GM10266 (cell line): Measurements from ENCODE around the gene OR2T2.
"Not testable (repeated sequence)": the region's sequence is repeated elsewhere in the genome, so short reads cannot be mapped to it uniquely, and the experiment has no call there.

Experiments used
- DNase-seq: peaks from one replicate; pipeline ENCODE4 v3.0.0; 2012; ENCODE audit errors: extremely low spot score

OR2T2 gene

GRCh38 chr1:248496661-248497060 is 51.2 kb downstream of the OR2T2 start:
- not testable (repeated sequence) for DNase-seq

GRCh38 chr1:248500305-248501035 is 55.0 kb downstream of the OR2T2 start:
- DNase-seq, result not testable (repeated sequence)
